Measurements from ENCODE around the gene GGTLC2. TPM values are rescaled to one million over a fixed set of nuclear protein-coding genes. Genes with fewer than 3 reads are reported as not detected.

Gene GGTLC2
- total RNA-seq, 1 donor from 2014 or later = not detected

DNA sequence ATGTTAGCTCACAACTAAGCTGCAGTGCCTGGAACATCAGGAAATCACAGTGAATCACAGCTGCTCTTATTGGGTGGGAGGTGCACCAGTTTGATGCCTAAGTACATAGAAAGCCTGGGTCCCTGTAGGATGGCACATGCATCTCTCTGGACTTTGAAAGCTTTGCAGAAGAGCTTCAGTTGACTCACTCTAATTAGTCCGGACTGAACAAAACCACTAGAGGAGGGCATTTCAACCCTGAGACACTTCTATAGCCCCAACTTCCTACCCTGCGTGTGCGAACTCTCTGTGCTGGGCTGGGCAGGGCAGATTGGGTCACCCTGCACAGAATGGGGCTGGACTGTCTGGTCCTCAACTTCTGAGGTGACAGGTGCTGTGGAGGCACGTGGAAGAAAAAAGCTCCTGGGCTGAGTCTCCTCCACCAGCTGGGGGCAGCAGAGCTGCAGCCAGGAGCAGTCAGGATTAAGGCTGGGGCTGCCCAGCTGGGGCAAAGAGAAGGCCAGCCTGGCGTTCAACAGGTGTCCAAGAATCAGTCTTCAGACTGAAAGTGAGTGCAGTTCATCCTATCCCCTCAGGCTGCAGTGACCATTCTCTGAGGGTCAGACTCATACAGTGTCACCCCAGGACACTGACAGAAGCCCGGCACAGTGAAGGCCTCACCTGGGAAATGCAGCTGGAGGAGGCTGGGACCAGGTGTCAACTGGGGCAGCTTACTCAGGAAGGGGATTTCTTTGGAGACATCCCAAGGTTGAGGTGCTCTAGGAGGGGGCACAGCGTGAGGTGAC, 22.1 kb downstream of the GGTLC2 start:
- no peaks in the 10 kb centered on the region for H3K9me3 Mint-ChIP-seq (ENCODE audit: unreplicated experiment)
- no peaks in the 10 kb centered on the region for H3K27me3 Mint-ChIP-seq (ENCODE audit: unreplicated experiment)

DNA sequence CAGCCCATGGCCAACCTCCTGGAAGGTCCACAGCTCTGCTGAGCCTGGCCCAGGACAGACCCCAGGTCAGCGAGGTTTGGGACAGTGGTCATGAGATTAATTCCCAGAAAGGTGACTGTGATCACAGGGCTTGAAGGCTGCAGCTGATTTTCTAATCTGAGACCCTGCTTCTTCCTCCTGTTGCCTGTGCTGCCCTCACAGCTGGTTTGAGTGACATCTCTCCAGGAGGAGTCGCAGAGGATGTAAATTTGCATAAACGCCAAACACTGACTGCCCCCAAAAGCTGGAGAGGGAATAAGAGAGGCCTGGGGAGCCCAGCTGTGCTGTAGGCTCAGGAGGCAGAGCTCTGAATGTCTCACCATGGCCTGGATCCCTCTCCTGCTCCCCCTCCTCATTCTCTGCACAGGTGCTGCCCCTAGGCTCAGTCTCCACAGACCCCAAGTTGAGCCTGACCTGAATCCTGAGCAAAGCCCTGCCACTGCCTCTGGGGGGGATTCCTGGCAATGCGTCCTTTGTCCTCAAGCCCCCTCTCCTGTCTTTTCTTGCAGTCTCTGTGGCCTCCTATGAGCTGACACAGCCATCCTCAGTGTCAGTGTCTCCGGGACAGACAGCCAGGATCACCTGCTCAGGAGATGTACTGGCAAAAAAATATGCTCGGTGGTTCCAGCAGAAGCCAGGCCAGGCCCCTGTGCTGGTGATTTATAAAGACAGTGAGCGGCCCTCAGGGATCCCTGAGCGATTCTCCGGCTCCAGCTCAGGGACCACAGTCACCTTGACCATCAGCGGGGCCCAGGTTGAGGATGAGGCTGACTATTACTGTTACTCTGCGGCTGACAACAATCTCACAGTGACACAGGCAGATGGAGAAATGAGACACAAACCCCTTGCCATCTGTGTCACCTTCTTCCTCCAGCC, 23.8 kb downstream of the GGTLC2 start:
- DNase-seq (ENCODE audit: low spot score) = no peak
- H3K4me1 Mint-ChIP-seq (ENCODE audit: unreplicated experiment) = no peaks in the 10 kb centered on the region
- TF ChIP-seq, protein P1, sequence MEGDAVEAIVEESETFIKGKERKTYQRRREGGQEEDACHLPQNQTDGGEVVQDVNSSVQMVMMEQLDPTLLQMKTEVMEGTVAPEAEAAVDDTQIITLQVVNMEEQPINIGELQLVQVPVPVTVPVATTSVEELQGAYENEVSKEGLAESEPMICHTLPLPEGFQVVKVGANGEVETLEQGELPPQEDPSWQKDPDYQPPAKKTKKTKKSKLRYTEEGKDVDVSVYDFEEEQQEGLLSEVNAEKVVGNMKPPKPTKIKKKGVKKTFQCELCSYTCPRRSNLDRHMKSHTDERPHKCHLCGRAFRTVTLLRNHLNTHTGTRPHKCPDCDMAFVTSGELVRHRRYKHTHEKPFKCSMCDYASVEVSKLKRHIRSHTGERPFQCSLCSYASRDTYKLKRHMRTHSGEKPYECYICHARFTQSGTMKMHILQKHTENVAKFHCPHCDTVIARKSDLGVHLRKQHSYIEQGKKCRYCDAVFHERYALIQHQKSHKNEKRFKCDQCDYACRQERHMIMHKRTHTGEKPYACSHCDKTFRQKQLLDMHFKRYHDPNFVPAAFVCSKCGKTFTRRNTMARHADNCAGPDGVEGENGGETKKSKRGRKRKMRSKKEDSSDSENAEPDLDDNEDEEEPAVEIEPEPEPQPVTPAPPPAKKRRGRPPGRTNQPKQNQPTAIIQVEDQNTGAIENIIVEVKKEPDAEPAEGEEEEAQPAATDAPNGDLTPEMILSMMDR (IDR thresholded peaks at IDR 0.05; ENCODE audit: unreplicated experiment) = no peak
- H3K36me3 Mint-ChIP-seq (ENCODE audit: low read depth, unreplicated experiment) = no peaks in the 10 kb centered on the region
- H3K4me3 Mint-ChIP-seq (ENCODE audit: unreplicated experiment) = no peak overlapping the region
- H3K9me3 Mint-ChIP-seq (ENCODE audit: unreplicated experiment) = no peaks in the 10 kb centered on the region
- no peaks in the 10 kb centered on the region for H3K27me3 Mint-ChIP-seq (ENCODE audit: unreplicated experiment)
- no peak overlapping the region for H3K27ac Mint-ChIP-seq (ENCODE audit: unreplicated experiment)

More for the DNA sequence above, 22.1 kb downstream of the GGTLC2 start:
- Mint-ChIP-seq H3K27ac (ENCODE audit: unreplicated experiment) (no peak overlapping the region), H3K36me3 (ENCODE audit: low read depth, unreplicated experiment) (no peaks in the 10 kb centered on the region), H3K4me3 (ENCODE audit: unreplicated experiment) (no peak overlapping the region), H3K4me1 (ENCODE audit: unreplicated experiment) (no peaks in the 10 kb centered on the region)
- DNase-seq (ENCODE audit: low spot score) = peak; percentile 66
- TF ChIP-seq, protein P1 (IDR thresholded peaks at IDR 0.05; ENCODE audit: unreplicated experiment) = peak; percentile 51

DNA sequence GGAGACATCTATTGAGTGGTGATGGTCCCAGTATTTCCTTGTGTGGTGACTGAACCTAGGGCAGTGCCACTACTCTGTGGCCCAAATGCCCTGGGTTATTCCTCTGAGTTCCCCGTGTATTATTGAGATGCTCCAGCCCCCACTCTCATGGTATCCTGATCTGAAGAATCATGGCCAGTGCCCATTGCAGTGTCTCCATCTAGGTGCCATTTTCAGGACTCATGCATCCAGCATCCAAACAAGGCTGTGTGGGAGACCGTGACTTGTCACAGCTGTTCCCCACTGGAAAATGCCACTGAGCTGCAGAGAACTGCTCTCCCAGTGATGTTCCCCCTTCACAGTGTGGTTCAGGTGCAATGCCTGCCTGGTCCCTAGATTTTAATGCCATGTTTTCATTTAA, 24.7 kb downstream of the GGTLC2 start:
- DNase-seq (ENCODE audit: low spot score) = no peak
- Mint-ChIP-seq H3K36me3 (ENCODE audit: low read depth, unreplicated experiment) (no peaks in the 10 kb centered on the region), H3K4me3 (ENCODE audit: unreplicated experiment) (no peak overlapping the region), H3K27ac (ENCODE audit: unreplicated experiment) (no peak overlapping the region), H3K9me3 (ENCODE audit: unreplicated experiment) (no peaks in the 10 kb centered on the region), H3K27me3 (ENCODE audit: unreplicated experiment) (no peaks in the 10 kb centered on the region), H3K4me1 (ENCODE audit: unreplicated experiment) (no peaks in the 10 kb centered on the region)
- TF ChIP-seq, protein P1 (IDR thresholded peaks at IDR 0.05; ENCODE audit: unreplicated experiment) = no peak

DNA sequence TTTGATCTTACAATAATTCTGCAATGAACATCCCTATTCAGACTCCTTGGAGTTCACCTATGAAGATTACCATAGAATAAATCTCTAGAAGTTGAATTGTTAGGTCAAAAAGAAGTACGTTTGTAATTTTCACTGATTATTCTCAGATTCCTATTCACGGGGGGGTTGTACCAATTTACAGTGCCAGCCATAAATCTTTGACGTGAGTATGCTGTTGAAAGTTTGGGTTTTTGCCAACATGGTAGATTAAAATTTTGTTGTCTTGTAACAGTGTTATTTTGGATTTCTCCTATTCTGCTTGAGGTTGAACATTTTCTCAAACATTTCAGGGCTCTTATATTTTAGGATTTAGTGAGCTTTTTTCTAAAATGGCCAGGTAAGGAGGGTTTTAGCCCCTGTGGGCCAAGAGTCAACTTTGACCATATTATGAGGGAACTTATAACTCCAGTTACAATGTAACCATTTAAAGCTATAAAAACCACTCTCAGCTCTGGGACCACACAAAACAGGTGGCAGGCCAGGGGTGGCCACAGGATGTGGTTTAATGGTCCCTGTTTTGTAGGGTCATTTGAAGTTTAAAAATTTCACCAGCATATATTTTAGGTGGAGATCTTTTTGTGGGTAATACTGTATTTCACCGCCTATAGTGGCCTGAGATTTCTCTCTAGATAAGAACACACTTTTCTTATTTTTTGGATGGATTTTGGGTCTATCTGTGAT, 25.8 kb downstream of the GGTLC2 start:
- H3K9me3 Mint-ChIP-seq (ENCODE audit: unreplicated experiment) = no peaks in the 10 kb centered on the region
- no peak for DNase-seq (ENCODE audit: low spot score)
- no peak overlapping the region for H3K4me3 Mint-ChIP-seq (ENCODE audit: unreplicated experiment)
- H3K4me1 Mint-ChIP-seq (ENCODE audit: unreplicated experiment) = no peaks in the 10 kb centered on the region
- TF ChIP-seq, protein P1 (IDR thresholded peaks at IDR 0.05; ENCODE audit: unreplicated experiment) = no peak
- H3K27me3 Mint-ChIP-seq (ENCODE audit: unreplicated experiment) = no peaks in the 10 kb centered on the region
- no peaks in the 10 kb centered on the region for H3K36me3 Mint-ChIP-seq (ENCODE audit: low read depth, unreplicated experiment)
- no peak overlapping the region for H3K27ac Mint-ChIP-seq (ENCODE audit: unreplicated experiment)
